PFSK-1 (cell line): ENCODE data around the gene MAPRE2.

Experiments used
- FOXP2 ChIP-seq: optimal IDR thresholded peaks from 2 replicates; pipeline ENCODE3; 2011; ENCODE audit warnings: borderline replicate concordance, control low read depth, inconsistent platforms; ENCODE audit not compliant: insufficient read depth; ENCODE audit errors: extremely low read length, extremely low read depth
- POLR2AphosphoS5 ChIP-seq: IDR thresholded peaks from 2 replicates; pipeline ENCODE4 v1.6.1; 2012; ENCODE audit warnings: low read depth, mild to moderate bottlenecking, control low read depth, low read length, moderate library complexity
- SIN3A ChIP-seq: IDR thresholded peaks from 2 replicates; pipeline ENCODE4 v1.6.1; 2012; ENCODE audit warnings: mild to moderate bottlenecking, low read length, moderate library complexity, borderline replicate concordance; ENCODE audit not compliant: insufficient read depth
- TAF1 ChIP-seq: IDR thresholded peaks from 2 replicates; pipeline ENCODE4 v1.6.1; 2012; ENCODE audit warnings: low read length, control low read depth, borderline replicate concordance; ENCODE audit not compliant: insufficient read depth
- TF ChIP-seq, protein P1 (sequence below), 2 experiments: IDR thresholded peaks; 2 replicates each; pipeline versions ENCODE4 v1.6.1 to v1.8.0; 2011 to 2012; ENCODE audit warnings: low read depth in 2 of 2, low read length in 2 of 2, control low read depth in 1 of 2, inconsistent platforms in 1 of 2, mild to moderate bottlenecking in 1 of 2, moderate library complexity in 1 of 2; ENCODE audit not compliant: insufficient read depth in 1 of 2

DNA sequence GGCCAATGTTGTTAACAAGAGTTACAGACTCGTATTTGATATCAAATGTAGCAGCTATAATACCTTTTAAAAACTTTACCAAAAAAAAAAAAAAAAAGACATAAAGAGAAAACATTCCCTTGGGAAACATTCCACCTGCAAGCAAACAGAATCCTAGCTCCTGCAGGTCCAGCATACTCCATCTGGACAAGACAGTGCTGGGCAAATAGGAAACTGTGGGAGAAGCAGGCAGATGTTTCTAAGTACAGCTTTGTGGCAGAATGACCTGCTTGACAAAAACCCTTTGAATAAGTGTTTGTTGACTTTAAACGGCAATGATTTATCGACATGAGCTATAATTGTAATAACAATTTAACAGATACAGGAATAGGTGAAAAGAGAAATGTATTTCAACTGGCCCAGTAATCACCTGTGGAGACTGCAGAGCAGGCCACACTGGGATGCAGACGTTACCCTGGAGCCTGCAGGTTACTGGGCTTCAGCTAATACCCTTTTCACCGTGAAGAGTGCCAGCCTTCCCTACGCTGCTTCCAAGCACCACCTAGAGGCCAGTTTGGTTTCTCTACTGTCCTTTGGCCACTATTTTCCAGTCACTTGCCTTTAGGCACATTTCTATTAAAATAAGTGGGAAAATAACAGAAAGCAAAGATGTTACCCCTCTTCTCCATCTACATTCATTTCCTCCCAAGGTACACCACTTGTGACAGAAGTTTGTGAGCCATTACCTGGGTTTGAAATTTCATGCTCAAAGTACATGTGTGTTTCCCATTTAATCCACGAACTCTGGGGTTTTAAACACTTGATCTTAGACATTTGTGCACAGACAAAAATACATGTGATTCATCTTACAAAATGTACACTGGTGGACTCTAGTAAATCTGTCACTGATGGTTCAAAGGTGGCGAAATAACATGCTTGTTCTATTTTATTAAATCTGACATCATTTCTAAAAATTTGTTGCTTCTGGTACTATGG, 102.7 kb downstream of the MAPRE2 start:
- TF ChIP-seq POLR2AphosphoS5 (no peak), TAF1 (no peak), FOXP2 (no peak), SIN3A (no peak)
- TF ChIP-seq, protein P1, sequence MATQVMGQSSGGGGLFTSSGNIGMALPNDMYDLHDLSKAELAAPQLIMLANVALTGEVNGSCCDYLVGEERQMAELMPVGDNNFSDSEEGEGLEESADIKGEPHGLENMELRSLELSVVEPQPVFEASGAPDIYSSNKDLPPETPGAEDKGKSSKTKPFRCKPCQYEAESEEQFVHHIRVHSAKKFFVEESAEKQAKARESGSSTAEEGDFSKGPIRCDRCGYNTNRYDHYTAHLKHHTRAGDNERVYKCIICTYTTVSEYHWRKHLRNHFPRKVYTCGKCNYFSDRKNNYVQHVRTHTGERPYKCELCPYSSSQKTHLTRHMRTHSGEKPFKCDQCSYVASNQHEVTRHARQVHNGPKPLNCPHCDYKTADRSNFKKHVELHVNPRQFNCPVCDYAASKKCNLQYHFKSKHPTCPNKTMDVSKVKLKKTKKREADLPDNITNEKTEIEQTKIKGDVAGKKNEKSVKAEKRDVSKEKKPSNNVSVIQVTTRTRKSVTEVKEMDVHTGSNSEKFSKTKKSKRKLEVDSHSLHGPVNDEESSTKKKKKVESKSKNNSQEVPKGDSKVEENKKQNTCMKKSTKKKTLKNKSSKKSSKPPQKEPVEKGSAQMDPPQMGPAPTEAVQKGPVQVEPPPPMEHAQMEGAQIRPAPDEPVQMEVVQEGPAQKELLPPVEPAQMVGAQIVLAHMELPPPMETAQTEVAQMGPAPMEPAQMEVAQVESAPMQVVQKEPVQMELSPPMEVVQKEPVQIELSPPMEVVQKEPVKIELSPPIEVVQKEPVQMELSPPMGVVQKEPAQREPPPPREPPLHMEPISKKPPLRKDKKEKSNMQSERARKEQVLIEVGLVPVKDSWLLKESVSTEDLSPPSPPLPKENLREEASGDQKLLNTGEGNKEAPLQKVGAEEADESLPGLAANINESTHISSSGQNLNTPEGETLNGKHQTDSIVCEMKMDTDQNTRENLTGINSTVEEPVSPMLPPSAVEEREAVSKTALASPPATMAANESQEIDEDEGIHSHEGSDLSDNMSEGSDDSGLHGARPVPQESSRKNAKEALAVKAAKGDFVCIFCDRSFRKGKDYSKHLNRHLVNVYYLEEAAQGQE (IDR thresholded peaks at IDR 0.05; ENCODE audit: insufficient read depth in 1 of 2, low read depth in 2 of 2, low read length in 2 of 2), result no peak
